GM19328 (cell line): Measurements from ENCODE around the gene LPIN3.

Experiments used
- ATAC-seq: cut with Tn5 transposase; IDR thresholded peaks from one replicate; pipeline ENCODE4 v1.9.1; 2021; ENCODE audit warnings: mild to moderate bottlenecking, moderate library complexity; ENCODE audit not compliant: unreplicated experiment

The LPIN3 gene

DNA sequence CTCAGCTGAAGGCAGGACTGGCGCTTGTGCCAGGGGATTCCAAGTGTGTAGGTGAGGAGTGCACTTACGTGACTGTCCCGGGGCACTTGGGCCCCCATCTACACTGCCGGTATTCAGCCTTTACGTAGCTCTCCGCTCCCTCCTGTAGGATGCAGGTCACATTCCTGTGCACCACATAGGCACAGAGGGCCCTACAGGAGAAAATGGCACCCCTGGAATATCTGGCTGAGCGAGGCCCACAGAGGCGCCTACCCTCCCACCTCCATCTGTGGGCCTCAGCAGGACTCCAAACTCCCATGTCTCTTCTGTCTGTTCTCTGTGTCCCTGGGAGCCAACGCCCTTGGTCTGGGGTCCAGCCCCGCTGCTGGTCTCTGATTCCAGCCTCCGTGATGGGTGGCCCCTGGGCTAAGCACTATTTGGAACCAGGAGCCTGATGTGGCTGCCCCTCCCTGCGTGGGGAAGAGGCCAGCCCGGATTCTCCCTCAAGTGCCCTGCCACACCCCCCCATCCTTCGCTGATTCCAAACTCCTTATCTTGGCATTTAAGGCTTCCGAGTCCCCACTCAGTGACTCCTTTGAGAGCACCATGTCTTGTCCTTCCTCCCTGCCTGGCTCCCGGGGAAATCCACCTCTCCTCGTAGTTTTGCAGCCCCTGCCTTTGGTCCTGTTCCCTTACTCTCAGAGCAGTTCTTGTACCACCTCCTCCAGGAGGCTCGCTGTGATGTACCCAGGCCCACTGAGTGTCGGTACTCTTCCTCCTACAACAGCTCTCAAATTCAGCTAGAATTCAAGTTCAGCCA lies 24.5 kb downstream of the LPIN3 start:
- ATAC-seq, result no peak

GRCh38 chr20:41365777-41366545 lies 25.3 kb downstream of the LPIN3 start:
- no peak for ATAC-seq

DNA sequence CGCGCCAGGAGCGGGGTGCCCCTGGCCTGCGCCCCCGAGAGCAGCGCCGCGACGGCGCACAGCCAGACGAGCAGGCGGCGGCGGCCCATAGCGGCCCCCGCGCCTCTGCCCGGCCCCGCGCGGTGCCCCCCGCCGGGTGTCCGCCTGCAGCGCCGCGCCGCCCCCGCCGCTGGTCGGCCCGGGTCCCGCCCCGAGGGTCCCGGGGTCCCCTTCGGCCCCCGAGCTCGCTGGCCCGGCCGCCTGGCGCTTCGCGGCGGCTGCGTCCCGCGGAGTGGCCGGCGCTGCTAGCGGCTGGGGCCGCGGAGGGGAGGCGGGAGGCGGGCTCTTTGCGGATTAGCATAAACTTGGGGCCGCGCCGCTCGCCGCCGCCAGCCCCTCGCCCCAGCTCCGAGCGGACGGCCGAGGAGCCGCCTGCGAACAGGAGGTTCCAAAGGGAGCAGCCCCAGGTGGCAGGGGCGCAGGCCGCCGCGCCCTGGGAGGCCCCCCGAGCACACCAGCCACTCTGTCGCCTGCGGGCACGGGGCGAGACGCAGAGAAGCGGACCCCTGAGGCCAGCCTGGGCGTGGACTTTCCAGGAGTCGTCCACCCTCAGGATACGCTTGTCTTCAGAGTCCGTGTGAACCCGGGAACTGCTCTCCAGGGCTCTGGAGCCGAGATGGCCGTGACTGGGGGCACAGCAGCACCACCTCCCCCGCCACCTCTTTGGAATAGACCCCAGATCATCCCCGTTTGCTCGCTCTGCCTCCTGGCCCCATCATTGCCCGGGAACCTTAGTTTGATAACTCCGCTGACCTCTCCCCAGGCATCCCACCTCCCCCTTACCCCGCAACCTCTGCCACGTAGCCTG lies 26.1 kb downstream of the LPIN3 start, which contains the start of gene EMILIN3:
TSS of gene EMILIN3 (minus strand) at position 273 of the 847 bp plus-strand sequence. CDS start at position 89, 184 bp downstream.
- no peak for ATAC-seq

DNA sequence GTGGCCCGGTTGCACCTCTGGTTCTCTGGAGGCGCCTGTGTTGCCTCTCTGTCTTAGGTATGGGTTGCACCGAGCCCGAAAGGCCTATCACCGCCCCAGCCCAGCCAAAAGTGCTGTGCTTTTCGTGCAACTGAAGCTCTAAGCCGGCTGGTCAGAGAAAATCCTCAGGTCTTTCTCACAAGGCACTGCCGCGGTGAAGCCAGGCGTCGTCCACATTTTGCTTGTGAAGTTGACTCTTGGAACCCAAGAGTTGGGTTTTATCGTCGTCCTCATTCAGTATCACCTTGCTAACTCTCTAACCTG lies 26.7 kb downstream of the LPIN3 start:
- ATAC-seq, result no peak

- no peak for ATAC-seq
Observed at GRCh38 chr20:41367956-41368355, 27.3 kb downstream of the LPIN3 start.

- no peak for ATAC-seq
Observed at GRCh38 chr20:41369673-41370072, 29.1 kb downstream of the LPIN3 start.

DNA sequence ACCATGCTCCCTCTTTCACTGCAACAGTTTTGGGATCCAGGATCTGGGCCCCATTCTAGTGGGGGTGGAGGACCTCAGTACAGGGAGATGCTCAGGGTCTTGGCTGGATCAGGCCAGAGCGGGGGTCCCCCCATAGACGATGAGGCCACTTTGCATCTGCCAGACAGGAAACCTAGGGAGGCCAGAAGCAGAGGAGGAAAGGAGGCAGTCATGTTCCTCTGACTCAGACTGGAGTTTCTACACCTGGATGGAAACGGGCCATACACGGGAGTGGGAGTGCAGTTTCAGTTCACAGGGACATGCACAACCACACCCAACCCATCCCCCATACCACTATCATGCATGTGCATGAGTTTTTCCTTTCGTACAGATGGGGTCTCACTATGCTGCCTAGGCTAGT lies 29.6 kb downstream of the LPIN3 start:
- ATAC-seq, result no peak

DNA sequence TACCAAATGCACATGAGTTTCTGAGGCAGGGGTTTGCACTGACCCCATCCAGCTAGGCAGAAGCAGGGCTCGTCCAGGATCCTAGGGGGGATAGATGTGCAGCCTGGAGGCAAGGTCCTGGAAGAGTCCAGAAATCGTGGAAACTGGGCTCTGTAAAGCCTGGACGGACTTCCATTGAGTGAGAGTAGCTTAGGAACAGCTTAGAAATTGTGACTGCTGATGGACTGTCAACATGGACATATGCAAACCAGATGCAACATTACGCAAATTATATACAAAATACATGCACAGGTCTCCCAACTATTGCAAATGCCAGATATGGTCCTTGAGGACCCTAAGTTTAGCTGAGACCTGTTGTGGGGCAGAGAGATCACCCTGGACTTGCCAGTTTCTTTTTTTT lies 30.8 kb downstream of the LPIN3 start:
- ATAC-seq, result no peak

DNA sequence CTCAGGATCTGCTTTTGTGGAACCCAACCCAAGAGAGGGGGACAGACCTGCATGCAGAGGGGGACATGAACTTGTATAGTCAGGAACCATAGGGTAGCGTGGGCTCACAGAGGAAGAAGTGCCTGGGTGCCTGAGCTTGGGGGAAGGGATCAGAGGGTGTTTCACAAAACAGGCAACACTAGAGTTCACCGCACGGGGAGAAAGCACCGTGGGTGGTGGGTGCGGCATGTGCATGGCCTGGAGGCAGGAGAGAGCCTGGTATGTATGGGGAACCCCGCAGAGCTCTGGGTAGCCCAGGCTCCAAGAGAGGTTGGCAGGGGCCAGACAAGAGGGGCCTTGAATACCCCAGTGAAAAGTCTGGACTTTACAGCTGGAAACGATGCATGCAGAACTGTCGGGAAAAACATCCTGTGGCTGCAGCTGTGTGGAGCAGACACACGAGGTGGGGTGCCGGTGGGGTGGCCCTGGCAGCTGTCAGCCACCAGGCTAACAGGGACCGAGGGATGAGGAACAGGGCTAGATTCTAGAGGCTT lies 32.7 kb downstream of the LPIN3 start:
- ATAC-seq, result no peak

DNA sequence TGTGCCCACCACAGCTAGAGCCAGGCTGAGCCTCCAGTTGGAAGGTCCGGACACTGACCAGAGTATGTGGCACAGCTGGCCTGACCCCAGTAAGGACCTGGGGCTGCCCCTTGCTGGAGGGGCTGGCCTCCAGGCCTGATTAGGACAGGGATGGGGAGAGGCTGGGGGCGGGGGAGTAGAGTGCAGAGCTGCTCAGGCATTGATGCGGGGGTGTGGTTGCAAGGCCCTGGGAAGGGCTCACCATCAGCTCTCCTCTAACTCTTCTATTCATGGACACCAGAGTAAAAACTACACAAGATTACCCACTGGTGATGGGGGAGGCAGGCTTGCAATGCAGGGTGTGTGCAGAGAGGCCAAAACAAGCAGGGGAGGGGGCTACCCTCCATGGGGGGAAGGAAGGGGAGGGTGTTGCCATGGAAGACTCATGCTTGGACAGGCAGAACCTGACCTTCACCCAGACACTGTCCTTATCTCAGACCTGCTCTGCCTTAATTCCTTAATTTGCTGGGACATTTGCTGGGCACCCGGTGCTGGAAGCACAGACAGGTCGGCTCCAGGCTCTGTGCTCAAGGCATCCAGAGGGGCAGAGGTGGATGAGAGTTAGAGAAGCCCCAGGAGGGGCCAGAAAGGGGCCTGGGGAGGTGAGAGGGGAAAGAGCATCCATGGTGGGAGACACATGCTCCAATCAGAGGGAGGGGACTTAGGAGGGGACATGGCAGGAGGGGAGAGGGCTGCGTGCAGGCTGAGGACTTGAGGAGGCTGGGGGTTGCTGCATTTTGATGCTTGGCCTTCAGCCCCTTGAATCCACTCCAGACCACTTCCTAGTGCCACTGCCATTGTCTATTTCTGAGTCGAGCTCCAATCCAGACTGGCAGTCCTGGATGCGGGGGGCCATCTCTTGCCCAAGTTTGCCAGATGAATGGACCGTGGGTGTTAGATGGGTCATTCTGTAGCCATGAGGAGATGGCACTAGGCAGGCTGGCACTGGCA lies 33.6 kb downstream of the LPIN3 start:
- ATAC-seq, result no peak

GRCh38 chr20:41375846-41376245 lies 35.2 kb downstream of the LPIN3 start:
- ATAC-seq, result no peak

- ATAC-seq, result no peak
Observed at GRCh38 chr20:41376349-41376748, 35.7 kb downstream of the LPIN3 start.

GRCh38 chr20:41377275-41377674 lies 36.7 kb downstream of the LPIN3 start:
- no peak for ATAC-seq

DNA sequence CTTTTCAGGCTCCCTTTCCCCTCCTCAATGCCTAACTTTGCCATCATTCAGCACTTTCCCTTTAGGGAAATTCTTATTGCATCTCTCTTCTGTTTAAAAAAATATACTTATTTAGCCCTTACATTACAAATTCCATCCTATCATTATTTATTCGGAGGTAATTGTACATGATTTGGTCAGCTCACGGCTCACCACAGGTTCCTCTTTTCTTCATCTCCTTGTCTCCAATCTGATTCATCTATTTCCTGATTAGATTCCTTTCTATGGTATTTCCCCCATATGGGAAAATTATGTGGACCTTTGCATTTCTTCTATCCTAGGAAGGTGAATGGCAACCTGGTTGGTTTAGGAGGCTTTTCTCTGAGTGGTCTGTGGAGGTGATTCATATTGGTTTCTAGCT lies 38.9 kb downstream of the LPIN3 start:
- ATAC-seq, result no peak

GRCh38 chr20:41380551-41381193 lies 40.1 kb downstream of the LPIN3 start:
- no peak for ATAC-seq

DNA sequence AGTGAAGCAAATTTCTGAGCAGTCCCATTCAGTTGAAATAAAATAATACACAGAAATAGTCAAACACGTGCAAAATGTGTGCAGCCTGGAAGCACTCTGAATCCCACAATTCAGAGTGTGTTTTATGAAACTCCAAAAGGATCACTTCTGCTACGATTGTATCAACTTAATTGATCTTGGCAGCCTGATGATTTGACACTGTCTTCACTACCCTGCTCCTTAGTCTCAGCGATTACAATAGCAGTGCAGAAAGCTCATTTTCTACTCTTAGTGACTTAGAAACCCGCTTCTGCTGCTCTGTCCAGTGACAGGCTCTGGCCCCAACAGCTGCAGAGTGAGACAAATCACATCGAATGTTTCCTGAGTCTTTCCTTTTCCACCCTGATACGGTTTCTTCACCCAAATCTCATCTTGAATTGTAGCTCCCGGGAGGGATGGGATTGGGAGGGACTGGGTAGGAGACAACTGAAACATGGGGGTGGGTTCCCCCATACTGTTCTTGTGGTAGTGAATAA lies 42.2 kb downstream of the LPIN3 start:
- ATAC-seq, result no peak

- no peak for ATAC-seq
Observed at GRCh38 chr20:41386502-41387427, 46.1 kb downstream of the LPIN3 start.

DNA sequence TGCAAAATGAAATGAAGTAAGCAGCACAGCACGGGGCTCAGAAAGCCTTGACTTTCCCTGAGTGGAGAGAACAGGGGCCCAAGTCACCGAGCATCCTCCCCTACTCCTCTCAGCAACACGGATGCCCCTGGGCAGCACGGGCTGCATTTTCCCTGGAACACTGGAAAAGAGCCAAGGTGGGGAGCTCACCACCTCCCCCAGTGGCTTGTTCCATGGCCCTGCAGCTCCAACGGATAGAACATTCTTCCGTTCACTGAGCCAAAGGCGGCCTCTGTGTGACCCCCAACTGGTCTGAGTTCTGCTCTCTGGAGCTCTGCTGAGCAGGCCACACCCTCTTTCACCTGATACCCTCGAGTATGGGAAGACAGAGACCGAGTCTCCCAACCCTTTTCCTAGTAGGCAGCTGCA lies 46.8 kb downstream of the LPIN3 start:
- ATAC-seq, result no peak
